Small intestine (tissue), 7 donors: ENCODE data around the gene TIMM23. TPM values are rescaled to one million over a fixed set of nuclear protein-coding genes. Genes with fewer than 3 reads are reported as not detected.
"Not testable (repeated sequence)": the region's sequence is repeated elsewhere in the genome, so short reads cannot be mapped to it uniquely, and the experiment has no call there.

ENCODE experiments used
- DNase-seq, 2 donors: peaks; one replicate each; pipeline versions ENCODE4 v3.0.0 to v3.0.0-alpha.2; 2013
- FAIRE-seq: peaks from 2 replicates; lab custom pipeline; 2012; peaks lifted over from hg19 to GRCh38; lab: Jason Lieb, UNC
- H3K27ac ChIP-seq, 3 donors: one replicate each; pipeline ENCODE4 v1.5.1; 2013; ENCODE audit warnings: low read length in 2 of 3, mild to moderate bottlenecking in 2 of 3, control low read depth in 1 of 3, inconsistent platforms in 1 of 3, low read depth in 1 of 3, moderate library complexity in 1 of 3
- H3K27me3 ChIP-seq, 3 donors: one replicate each; pipeline ENCODE4 v1.6.1; 2013; ENCODE audit warnings: low read length in 3 of 3, inconsistent platforms in 1 of 3; ENCODE audit not compliant: control insufficient read depth in 3 of 3, insufficient read depth in 3 of 3
- H3K36me3 ChIP-seq, 3 donors: one replicate each; pipeline ENCODE4 v1.6.1; 2013; ENCODE audit warnings: low read length in 3 of 3, inconsistent platforms in 1 of 3, low read depth in 1 of 3, mild to moderate bottlenecking in 1 of 3, moderate library complexity in 1 of 3; ENCODE audit not compliant: control insufficient read depth in 3 of 3, insufficient read depth in 2 of 3
- H3K4me1 ChIP-seq, 3 donors: one replicate each; pipeline ENCODE4 v1.6.1; 2013; ENCODE audit warnings: low read length in 2 of 3, inconsistent platforms in 1 of 3, low read depth in 1 of 3, mild to moderate bottlenecking in 1 of 3, moderate library complexity in 1 of 3; ENCODE audit not compliant: control insufficient read depth in 3 of 3, insufficient read depth in 2 of 3
- H3K4me3 ChIP-seq, 3 donors: one replicate each; pipeline ENCODE4 v1.5.1; 2013; ENCODE audit warnings: low read length in 3 of 3, control low read depth in 1 of 3, inconsistent platforms in 1 of 3, low read depth in 1 of 3, mild to moderate bottlenecking in 1 of 3, moderate library complexity in 1 of 3
- H3K9me3 ChIP-seq, 2 donors: one replicate each; pipeline ENCODE4 v1.6.1; 2013; ENCODE audit warnings: low read depth in 1 of 2, low read length in 1 of 2; ENCODE audit not compliant: control insufficient read depth in 2 of 2, insufficient read depth in 1 of 2
- WGBS, 3 donors: extraction: QIAGEN DNeasy Blood & Tissue Kit; methylation state at CpG; one replicate each; pipeline ENCODE4 v1.1.7; 2013; 5-methylcytosine and 5-hydroxymethylcytosine counted together
- polyA plus RNA-seq, 4 donors: library from polyadenylated mRNA; stranded (reverse) in 3 of 4; unstranded in 1 of 4; fragments of 200-250 nt in 3 of 4; fragments of 120-200 nt in 1 of 4; gene quantifications; one replicate each; pipeline versions ENCODE4 v1.2.1 to v1.2.3, GENCODE V29; 2013
- donor health status: healthy with polysubstance abuse.
- donor health status: control.
- donor health status: control.
- donor health status: Bipolar disorder and iron deficiency.
- donor health status: healthy.

Gene TIMM23
- polyA plus RNA-seq, 4 donors, result 43.1 to 91.0 (median 75.6) TPM

GRCh38 chr10:46042527-46042926, 70.2 kb downstream of the TIMM23 start:
- H3K4me1 ChIP-seq, result no peaks in the 10 kb centered on the region
- H3K9me3 ChIP-seq, result no peaks in the 10 kb centered on the region
- DNase-seq (no peak), FAIRE-seq (no peak)
- H3K27ac ChIP-seq, result no peak overlapping the region
- H3K36me3 ChIP-seq, result no peaks in the 10 kb centered on the region
- WGBS, 3 donors, result 51 to 69% (median 54%) methylated on average over 4 of the region's 4 CpGs
- H3K4me3 ChIP-seq, result no peak overlapping the region
- peaks cover 0 to 5% (median 0%) of the 10 kb centered on the region in 3 donors for H3K27me3 ChIP-seq

GRCh38 chr10:46046261-46046660, 74.0 kb downstream of the TIMM23 start, which contains the start of gene MSMB:
TSS of gene MSMB (minus strand) at chr10:46046269. CDS start at chr10:46046237, 32 bp downstream.
- WGBS, 3 donors, result 18 to 64% (median 41%) methylated on average over 7 of the region's 7 CpGs
- Histone ChIP-seq H3K4me3 (no peak within 1 kb of the TSS), H3K4me1 (no peaks in the 10 kb centered on the region), H3K36me3 (no peaks in the 10 kb centered on the region), H3K27me3 (peaks cover 0 to 9% (median 0%) of the 10 kb centered on the region in 3 donors), H3K9me3 (no peaks in the 10 kb centered on the region), H3K27ac (no peak within 1 kb of the TSS)
- FAIRE-seq (no peak), DNase-seq (peak; percentile 8 to 90)

- H3K4me1 ChIP-seq, result no peaks in the 10 kb centered on the region
- no peaks in the 10 kb centered on the region for H3K36me3 ChIP-seq
- WGBS, 3 donors, result 23 to 43% (median 37%) methylated on average over 2 of the region's 2 CpGs
- DNase-seq (no peak), FAIRE-seq (no peak)
- no peak overlapping the region for H3K4me3 ChIP-seq
- H3K27ac ChIP-seq, result no peak overlapping the region
- no peaks in the 10 kb centered on the region for H3K9me3 ChIP-seq
- H3K27me3 ChIP-seq, result peaks cover 0 to 4% (median 0%) of the 10 kb centered on the region in 3 donors
Measured at GRCh38 chr10:46048152-46048551, 75.9 kb downstream of the TIMM23 start.

GRCh38 chr10:46049497-46049831, 77.2 kb downstream of the TIMM23 start:
- 95 to 97% (median 96%) methylated on average over 11 of the region's 11 CpGs for WGBS, 3 donors
- H3K27ac ChIP-seq, DNase-seq, H3K9me3 ChIP-seq, H3K4me3 ChIP-seq, FAIRE-seq, H3K4me1 ChIP-seq, H3K27me3 ChIP-seq, H3K36me3 ChIP-seq: not testable (repeated sequence)

- DNase-seq (no peak), FAIRE-seq (no peak)
- H3K9me3 ChIP-seq, result no peaks in the 10 kb centered on the region
- no peak overlapping the region for H3K27ac ChIP-seq
- no peaks in the 10 kb centered on the region for H3K36me3 ChIP-seq
- H3K4me3 ChIP-seq, result no peak overlapping the region
- no peaks in the 10 kb centered on the region for H3K4me1 ChIP-seq
- peaks cover 0 to 4% (median 0%) of the 10 kb centered on the region in 3 donors for H3K27me3 ChIP-seq
- 41 to 66% (median 45%) methylated on average over 11 of the region's 11 CpGs for whole genome bisulfite sequencing, 3 donors
Measured at GRCh38 chr10:46050941-46051623, 78.8 kb downstream of the TIMM23 start.

- Histone ChIP-seq H3K27ac (no peak overlapping the region), H3K9me3 (peaks cover 0 to 4% of the 10 kb centered on the region in 2 donors), H3K4me3 (no peak overlapping the region), H3K36me3 (no peaks in the 10 kb centered on the region), H3K27me3 (peaks cover 0 to 4% (median 0%) of the 10 kb centered on the region in 3 donors), H3K4me1 (no peaks in the 10 kb centered on the region)
- FAIRE-seq (no peak), DNase-seq (no peak)
- WGBS, 3 donors, result 61 to 64% (median 62%) methylated on average over 7 of the region's 7 CpGs
Measured at GRCh38 chr10:46052057-46052790, 79.9 kb downstream of the TIMM23 start.

- Histone ChIP-seq H3K27ac (no peak overlapping the region), H3K27me3 (peaks cover 0 to 4% (median 0%) of the 10 kb centered on the region in 3 donors), H3K4me1 (no peaks in the 10 kb centered on the region), H3K4me3 (no peak overlapping the region), H3K9me3 (peaks cover 0 to 4% of the 10 kb centered on the region in 2 donors), H3K36me3 (no peaks in the 10 kb centered on the region)
- FAIRE-seq, result no peak
- 80 to 91% (median 89%) methylated on average over 6 of the region's 6 CpGs for WGBS, 3 donors
- no peak for DNase-seq
Measured at GRCh38 chr10:46052791-46053375, 80.6 kb downstream of the TIMM23 start.
